ENCODE data around the gene CD2AP.

CD2AP gene

DNA sequence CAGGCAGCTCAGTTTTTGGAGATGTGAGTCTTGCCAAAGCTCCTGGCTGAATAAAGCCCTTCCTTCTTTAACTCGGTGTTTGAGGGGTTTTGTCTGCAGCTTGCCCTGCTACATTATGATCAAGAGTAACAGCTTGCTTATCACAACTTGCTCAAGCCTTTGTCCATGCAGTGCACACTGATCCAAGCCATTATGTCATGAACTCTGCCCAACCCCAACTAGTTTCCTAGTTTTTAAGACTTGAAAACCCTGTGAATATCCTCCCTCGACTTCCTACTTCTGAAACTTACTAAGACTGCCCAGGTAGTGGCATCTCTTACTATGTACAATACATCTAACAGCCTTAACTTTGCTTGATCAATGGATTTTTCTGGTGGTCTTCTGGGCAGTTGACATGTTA, 170.4 kb downstream of the CD2AP start:
- DNase-seq, result no peak

DNA sequence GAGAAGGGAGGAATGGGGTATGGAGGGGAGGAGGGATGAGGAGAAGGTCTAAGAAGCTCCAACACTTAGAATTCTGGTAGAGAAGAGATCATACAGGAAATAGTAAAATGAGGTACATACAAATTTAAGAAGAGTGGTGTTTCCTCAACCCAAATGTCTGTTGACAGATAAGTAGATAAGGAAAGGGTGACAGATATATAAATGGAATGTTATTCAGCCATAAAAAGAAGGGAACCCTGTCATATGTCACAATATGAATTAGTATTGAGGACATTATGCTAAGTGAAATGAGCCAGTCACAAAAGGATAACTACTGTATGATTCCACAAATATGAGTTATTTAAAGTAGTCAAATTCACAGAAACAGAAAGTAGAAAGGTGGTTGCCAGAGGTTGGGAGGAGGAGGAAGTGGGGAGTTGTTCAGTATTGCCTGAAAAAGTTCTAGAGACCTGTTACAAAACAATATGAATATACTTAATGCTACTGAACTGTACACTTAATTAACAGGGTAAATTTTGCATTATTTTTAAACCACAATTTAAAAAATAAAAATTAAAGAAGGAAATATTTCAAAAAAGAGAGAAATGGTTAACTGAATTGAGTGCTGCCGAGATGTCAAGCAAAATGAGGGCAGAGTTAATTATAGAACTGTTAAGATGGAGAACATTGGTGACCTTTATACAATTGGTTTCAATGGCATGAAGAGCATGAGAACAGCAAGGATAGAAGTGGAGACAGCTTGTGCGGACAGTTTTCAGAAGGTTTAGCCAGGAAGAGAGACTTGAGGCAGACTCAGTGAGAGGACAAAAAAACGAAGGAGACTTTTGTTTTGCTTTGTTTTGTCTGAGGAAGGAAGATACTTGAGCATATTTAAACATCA, 173.2 kb downstream of the CD2AP start:
- DNase-seq, result peak; percentile 23

DNA sequence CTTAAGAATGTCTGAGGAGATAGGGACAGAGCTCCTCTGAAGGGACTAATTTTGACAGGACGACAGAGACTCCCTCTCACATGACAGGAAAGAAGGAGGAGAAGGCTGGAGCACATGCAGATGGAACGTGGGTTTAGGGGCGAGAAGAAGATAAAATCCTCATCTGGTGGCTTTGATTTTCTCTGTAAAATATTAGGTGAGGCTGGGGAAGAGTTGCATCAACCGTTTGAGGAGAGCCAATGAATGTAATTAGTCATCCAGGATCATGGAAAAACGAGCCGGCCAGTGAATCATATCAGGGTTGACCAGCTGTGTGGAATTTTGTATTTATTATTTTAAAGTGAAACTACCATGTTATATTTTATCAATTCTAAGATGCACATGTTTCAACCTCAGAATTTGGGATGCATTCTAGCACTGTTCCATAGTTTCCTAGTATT, 173.9 kb downstream of the CD2AP start:
- DNase-seq, result no peak

DNA sequence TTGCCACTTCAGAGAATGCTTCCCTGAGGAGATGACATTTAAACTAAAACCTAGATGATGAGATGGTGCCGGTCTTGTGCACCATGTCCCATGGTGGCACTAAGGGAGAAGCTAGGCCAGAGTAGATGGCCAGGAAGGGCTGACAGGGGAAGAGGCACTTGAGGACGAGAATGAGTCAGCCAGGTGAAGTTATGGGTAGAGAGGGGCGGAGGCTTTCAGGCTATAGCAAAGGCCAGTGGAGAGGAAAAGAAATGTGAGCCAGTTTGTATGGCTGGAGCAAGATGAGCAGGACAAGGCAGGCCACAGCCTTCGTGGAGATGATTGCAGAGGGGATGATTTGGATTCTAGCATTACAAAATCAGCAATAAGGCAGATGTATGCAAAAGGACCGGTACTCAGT, 176.1 kb downstream of the CD2AP start:
- no peak for DNase-seq

DNA sequence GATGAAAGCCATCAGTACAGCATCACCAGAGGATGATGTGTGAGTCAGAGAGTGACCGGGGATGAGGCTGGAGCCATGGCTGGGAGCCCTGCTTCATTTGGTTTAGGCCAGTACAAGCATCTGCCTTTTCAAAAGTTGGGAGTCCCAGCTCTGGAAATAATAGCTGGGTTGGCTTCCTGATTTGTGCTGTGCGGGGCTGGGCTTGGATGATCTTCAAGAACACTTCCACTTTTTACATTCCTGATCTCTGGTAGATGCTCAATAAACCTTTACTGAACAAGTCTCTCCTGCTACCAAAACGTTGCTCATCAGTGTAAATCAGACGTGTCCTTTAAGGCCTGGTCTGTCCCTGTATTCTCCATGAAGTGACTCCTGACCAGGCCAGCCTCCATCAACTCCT, 176.7 kb downstream of the CD2AP start:
- no peak for DNase-seq

DNA sequence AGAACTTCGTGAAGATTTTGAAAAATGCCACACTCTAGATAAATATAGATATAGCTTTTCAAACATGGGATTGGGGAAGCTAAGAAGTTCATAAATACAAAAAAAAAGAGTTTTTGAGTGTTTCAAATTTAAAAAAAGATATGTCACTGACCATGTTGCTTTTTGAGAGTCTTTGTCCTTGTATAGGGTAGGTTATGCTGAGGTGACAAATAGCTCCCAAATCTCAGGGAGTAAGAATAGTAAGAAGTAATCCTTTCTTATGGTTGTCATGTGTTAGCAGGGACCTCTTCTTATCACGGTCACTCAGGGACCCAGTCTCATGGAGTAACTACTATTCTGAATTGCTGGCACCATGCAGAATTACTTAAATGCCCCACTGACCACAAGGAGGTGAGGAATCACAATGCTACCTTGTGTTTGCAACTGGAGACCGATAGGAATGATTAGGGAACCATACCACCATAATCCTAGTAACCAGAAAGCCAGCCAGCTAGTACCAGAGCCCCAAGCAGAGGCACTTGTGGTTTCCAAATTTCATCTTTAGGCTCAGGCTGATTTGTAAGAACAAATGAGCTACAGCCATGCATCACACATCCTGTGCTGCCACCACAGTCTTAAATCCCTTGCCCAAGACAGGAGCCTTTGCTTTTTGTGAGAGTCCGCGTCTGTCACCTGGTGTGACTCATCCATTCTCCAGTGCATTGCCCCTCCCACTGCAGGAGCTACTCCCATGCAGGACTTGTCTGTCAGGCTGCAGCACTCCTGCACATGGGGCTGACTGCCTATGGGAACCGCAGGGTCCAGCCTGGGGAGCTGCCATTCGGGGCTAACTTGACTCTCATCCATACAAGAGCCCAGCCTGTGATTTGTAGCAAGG, 178.4 kb downstream of the CD2AP start:
- no peak for DNase-seq

DNA sequence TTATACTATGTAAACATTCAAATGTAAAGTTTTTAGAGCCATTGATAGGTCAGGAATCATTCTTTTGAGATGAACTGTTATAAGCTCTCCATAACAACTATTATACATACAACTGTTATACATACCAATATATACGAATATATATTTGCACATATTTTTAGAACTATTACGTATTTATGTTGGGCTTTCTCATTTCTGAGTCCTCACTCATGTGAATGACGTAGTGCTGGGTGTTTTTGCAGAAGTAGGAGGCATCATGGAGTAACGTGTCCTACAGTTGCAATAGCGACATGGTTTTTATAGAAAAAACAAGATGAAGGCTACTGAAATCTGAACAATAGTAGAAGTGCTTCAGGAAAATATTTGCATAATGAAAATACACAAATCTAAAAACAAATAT, 184.4 kb downstream of the CD2AP start:
- DNase-seq, result no peak

DNA sequence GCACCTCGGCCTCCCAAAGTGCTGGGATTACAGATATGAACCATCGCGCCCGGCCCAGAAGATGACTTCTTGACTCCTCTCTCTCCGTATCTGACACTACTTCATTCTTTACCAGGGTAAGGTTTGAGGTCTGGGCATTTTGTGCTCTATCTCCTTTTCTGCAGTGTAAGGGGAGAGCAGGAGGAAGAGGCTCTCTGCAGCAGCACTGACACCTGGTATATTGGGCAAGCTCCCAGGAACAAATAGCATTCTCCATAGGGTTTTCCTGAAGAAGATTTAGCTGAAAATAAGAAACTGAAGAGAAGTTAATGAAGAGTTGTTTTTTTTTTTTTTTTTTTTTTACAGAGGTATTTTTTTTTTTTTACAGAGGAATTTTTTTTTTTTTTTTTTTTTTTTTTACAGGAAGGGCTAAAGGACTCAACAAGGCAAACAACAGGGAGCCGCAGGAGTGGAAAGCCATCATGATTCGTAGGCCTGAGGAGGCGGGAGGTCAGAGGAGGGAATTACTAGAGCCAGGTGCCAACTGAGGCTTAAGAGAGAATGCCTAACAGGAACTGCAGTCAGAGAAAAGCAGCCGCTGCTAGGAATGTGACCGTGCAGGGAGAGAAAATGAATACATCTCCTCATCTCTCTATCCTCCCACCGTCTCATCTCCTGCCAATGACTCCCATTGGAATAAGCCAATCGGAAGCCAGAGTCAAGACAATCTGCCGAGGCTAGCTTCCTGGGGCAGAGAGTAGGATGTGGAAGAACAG, 186.1 kb downstream of the CD2AP start:
- DNase-seq, result no peak

DNA sequence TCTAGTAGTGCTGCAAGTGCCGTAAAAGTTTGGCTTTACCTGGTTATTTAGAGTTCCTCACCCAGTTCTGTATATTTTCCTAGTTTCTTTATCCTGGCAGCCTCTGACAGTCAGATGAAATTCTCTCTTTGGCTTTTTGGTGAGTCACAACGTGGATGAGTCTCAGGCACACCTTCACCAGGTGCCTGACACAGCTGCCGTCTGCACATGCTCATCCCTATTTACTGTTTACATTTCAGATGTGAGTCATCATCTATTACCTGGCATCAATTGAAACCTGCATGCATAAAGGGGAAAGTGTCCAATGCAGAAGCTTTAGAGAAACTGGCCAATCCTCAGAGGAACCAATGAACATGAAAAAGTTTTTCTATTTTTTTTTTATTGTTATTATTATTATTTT, 187.5 kb downstream of the CD2AP start:
- no peak for DNase-seq

DNA sequence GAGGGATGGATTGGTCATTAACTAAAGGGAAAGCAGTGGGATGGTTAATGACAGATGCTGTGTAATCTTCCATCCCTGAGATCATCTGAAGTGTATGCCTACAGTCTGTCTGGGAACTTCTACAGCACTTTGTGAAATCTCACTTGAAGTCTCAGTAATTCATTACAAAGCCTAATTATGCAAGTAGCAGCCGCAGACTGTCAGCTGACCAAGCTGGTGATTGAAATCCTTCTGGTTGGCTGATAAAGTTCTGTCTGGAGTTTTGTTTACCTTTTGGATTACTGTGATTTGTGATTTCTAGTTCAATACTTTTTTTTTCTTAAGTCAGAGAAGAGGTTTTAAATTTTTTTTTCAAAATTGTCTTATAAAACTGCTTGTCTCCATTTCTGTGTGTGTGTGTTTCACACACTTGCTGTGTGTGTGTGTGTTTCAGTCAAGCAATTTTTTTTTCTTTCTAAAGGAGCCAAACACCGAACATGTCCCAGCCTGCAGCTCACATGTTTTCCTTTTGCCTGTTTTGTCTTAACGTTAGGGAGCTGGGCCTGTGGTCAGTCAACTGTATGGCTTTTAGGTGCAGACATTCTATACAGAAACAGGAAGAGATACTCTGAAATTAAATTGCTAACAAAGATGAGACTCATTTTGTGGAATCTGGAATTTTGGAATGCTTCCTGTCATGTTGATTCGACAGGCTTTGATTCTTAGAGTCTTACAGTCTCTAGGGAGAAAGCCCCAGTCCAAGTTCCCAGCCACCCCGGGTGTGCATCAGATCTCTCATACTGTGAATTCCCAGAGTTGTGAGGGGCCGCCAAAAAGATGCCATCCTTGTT, 192.3 kb downstream of the CD2AP start:
- no peak for DNase-seq

DNA sequence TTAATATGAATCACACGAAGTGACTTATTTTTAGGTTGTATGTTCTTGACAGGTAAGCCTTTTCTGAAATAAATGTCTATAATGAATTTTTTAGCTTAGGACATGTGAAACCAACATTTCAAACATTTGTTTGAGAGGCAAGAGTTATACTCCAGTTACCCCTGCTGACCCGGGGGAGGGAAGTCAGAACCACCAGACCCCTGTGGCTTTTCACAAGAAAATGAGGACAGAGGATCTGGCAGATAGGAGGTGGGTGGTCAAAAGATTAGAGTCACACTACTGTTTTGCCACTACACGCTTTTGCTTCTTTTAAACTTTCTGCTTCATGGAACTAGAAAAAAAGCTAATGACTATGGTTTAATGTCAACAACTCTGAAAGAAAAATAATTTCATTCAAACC, 193.3 kb downstream of the CD2AP start:
- no peak for DNase-seq

DNA sequence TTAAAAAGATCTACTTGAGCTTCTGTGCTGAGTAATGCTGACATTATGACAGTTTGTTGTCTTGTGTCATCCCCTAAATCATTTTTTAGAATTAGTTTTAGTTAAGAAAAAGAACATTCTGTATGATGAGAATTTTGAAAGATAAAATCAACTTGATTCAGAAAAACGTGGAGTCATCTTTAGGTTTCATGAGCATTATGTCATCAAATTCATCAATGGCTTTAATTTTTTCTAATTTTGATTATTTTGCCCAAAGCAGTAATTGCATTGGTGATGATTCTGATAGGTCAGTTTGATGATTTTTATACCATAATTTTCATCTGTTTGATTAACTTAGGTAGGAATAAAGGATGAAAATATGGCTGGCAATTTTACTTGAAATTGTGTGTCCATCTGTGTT, 194.2 kb downstream of the CD2AP start:
- no peak for DNase-seq

DNA sequence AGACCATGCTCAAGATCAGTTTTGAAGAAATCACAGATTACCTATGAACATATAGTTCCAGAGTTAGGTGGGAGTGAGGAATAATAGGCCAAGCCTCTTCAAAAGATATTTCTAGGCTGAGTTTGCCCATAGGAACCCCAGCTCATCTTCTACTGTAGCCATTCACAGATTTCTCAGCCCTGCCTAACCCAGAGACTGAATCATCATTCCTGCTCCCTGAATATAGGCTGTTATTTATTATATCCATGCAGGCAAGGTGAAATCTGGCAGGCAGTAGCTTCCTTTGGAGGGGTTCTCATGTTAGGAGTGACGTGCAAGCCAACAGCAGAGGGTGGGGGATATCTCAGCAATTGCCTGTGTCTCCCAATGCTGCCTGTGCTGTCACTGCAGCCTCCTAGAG, 195.2 kb downstream of the CD2AP start:
- no peak for DNase-seq

DNA sequence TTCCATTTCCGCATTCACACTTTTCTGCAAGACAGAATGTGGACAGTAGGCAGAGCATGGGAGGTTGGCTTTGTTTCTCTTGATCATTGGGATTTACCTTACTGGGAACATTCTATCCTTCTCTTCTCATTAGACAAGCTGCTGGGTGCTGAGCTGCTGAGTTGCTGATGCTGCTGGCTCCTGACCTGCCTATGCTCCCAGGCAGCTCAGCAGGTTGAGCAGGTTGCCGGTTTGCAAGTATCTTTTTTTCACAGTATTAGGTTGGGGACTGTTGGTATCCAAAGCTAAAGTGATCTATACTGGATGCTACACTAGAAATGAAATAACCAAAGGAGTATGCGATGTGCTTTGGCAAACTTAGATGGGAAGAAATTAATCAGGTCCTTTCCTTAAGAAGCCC, 197.1 kb downstream of the CD2AP start:
- DNase-seq, result no peak
